Posterior cingulate gyrus (tissue), 11 donors: ENCODE data around the gene COA7.

Experiments
- DNase-seq, 10 donors: peaks; one replicate each; pipeline versions ENCODE4 v3.0.0 to v3.0.0-alpha.2; 2020 to 2021; ENCODE audit warnings: mixed read lengths in 3 of 10
- intact Hi-C: fragments of 100-400 bp; cut with DNase I; formaldehyde crosslinking; loops from one replicate; pipeline ENCODE4 v1.15.1; 2023

Gene COA7

GRCh38 chr1:52706941-52707926 is 9.1 kb upstream of the COA7 start:
- intact Hi-C loops, result no loop called here
- DNase-seq, result no peak

GRCh38 chr1:52706136-52706670 is 8.1 kb upstream of the COA7 start:
- no peak for DNase-seq
- intact Hi-C loops, result no loop called here

DNA sequence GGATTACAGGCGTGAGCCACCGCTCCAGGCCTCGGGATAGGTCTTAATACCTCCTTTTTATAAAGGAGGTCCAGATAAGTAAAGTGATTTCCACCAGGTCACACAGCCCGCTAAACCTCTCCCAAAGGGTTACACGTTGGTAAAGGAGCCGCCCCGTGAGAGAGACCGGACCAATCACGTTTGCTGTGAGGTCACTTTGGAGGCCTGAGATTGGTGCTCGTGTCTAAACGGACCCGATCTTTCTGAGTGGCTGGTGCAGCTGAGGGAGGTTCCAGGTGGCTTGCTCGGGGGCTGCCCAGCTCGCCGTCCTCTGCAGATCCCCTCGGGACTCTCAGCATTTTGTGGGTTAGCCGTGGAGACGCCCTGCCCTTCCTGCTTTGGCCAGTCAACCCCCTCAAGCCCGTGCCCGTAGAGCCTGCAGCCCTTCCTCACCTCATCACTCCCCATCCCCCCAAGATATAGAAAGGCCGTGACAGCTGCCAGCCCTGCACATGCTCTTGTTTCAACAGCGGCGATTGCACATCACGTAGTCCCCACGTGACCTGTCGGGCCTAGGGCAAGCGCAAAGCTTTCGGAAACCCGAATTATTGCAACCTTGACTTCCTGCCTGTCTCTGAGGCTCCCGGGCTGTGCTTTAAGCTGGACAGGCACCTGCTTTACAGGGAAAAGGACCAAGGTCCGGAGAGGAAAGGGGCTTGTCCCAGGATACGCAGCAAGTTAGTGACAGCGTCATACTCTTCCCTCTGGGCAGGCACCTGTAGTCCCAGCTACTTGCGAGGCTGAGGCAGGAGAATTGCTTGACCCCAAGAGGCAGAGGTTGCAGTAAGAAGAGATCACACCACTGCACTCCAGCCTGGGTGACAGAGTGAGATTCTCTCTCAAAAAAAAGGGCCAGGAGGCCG is 5.0 kb upstream of the COA7 start:
- intact Hi-C loops, result no loop called here
- peak; percentile 87 to 99 (median 94) for DNase-seq

GRCh38 chr1:52695627-52696026 is 2.5 kb downstream of the COA7 start:
- no peak for DNase-seq
- intact Hi-C loops, result loop anchor here (10.0 kb wide), 2 partner anchors 331 to 641 kb away; partner anchors contain the start of genes BTF3L4, CC2D1B and TXNDC12

DNA sequence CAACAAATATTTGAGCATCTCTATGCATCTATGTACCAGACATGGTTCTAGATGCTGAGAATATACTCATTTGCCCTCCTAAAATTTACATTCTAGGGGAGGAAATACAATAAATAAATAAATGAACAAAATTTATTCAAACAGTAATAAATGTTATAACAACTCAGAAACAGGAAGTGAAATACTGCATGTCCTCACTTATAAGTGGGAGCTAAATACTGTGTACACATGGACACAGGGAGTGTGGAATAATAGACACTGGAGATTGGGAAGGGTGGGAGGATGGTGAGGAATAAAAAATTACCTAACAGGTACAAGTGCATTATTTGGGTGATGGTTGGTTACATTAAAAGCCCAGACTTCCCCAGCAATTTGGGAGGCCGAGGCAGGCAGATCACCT is 4.3 kb downstream of the COA7 start:
- intact Hi-C loops, result loop anchor here (10.0 kb wide), 2 partner anchors 329 to 639 kb away; partner anchors contain the start of genes BTF3L4, CC2D1B and TXNDC12
- DNase-seq, result no peak

DNA sequence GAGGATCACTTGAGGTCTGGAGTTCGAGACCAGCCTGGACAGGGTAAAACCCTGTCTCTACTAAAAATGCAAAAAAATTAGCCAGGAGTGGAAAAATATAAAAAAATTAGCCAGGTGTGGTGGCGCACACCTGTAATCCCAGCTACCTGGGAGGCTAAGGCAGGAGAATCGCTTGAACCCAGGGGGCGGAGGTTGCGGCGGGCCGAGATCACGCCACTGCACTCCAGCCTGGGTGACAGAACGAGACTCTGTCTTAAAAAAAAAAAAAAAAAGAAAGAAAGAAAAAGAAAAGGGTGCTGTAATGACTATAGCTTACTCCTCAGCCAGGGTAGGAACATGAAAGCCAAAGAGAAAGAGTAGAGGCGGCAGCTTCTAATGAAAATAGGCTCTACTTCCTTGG is 4.8 kb downstream of the COA7 start:
- intact Hi-C loops, result loop anchor here (10.0 kb wide), 2 partner anchors 329 to 639 kb away; partner anchors contain the start of genes BTF3L4, CC2D1B and TXNDC12
- DNase-seq, result peak in 1 of 10 donors; percentile 12

GRCh38 chr1:52692697-52693096 is 5.5 kb downstream of the COA7 start:
- intact Hi-C loops, result loop anchor here (10.0 kb wide), 2 partner anchors 328 to 638 kb away; partner anchors contain the start of genes BTF3L4, CC2D1B and TXNDC12
- DNase-seq, result peak in 1 of 10 donors; percentile 12

- intact Hi-C loops, result loop anchor here (10.0 kb wide), 2 partner anchors 327 to 637 kb away; partner anchors contain the start of genes BTF3L4, CC2D1B and TXNDC12
- DNase-seq, result peak in 1 of 10 donors; percentile 21
Measured at GRCh38 chr1:52691821-52692220, 6.3 kb downstream of the COA7 start.

GRCh38 chr1:52686830-52687229 is 11.3 kb downstream of the COA7 start:
- no peak for DNase-seq
- intact Hi-C loops, result loop anchor here (5.0 kb wide), 1 partner anchor 135 kb away; the partner anchor contains the start of gene TUT4

GRCh38 chr1:52686261-52686751 is 11.8 kb downstream of the COA7 start:
- intact Hi-C loops, result loop anchor here (5.0 kb wide), 1 partner anchor 134 kb away; the partner anchor contains the start of gene TUT4
- DNase-seq, result peak in 8 of 10 donors; percentile 29 to 90 (median 62)

DNA sequence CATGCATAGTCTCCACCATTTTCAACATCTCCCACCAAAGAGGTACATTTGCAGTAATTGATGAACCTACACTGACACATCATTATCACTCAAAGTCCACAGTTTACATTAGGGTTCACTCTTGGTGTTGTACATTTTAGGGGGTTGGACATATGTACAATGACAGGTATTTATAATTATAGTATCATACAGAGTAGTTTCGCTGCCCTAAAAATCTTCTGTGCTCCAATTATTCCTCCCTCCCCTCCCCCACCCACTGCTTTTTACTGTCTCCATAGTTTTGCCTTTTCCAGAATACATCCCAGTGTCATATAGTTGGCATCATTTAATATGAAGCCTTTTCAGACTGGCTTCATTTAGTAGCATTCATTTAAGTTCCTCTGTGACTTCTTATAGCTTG is 13.6 kb downstream of the COA7 start:
- DNase-seq, result no peak
- intact Hi-C loops, result no loop called here

GRCh38 chr1:52683367-52683940 is 14.7 kb downstream of the COA7 start:
- intact Hi-C loops, result no loop called here
- DNase-seq, result no peak

DNA sequence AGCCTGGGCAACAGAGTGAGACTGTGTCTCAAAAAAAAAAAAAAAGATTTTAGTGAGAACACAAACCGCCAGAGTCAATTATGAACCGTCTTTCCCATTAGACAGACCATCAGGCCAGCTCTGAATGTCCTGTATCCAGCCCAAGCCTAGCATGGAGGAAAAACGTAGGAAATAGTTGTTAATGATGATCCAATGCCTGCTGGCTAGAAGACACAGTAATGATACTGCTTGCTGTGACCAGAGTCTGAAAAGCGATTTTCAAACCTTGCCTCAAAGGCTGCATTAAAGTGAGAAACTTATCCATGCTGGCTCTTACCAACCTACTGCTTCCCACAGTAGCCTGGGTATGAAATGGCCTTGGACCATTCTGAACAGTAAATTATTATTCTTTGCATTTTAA is 17.0 kb downstream of the COA7 start:
- intact Hi-C loops, result no loop called here
- DNase-seq, result no peak

GRCh38 chr1:52680353-52680752 is 17.8 kb downstream of the COA7 start:
- no peak for DNase-seq
- intact Hi-C loops, result no loop called here

DNA sequence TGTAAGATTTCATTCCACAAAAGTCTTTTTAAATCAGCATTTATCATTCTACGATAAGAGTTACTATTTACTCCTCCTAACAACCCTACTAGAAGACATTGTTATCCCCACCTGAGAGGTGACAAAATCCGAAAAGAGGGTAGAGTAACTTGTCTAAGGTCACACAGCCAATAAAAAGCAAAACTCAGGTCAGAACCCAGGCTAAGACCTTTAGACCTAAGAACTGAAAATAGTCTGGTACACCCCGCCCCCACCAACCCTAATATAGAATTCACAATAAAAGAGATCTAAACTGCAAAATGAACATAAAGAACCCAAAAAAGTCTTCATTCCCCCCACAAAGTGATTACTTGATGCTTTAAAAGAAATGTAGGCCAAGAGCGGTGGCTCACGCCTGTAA is 18.6 kb downstream of the COA7 start:
- DNase-seq, result no peak
- intact Hi-C loops, result no loop called here

DNA sequence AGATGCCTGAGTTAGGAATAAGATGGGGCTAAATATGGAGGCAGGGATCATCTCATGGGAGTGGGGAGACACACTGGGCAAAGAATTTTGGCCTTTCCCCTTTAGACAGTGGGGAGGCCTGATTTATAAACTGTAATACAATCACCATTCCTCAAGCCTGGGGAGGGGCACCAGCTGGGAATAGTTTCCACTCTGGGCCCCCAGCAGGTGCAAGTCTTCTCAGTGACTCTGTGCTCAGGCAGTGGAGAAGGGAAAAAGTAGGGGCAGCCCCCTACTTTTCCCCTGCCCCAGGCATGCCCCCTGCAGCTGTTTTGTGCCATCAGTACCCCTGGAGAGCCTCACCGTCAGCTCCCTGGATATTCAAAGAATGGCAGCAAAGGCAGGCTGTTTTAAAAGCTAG is 19.1 kb downstream of the COA7 start:
- intact Hi-C loops, result no loop called here

GRCh38 chr1:52677076-52677806 is 20.9 kb downstream of the COA7 start:
- intact Hi-C loops, result no loop called here
- DNase-seq, result no peak

More for the DNA sequence above, 19.1 kb downstream of the COA7 start:
- DNase-seq, result no peak

GRCh38 chr1:52676249-52676903 is 21.8 kb downstream of the COA7 start:
- intact Hi-C loops, result no loop called here

More at GRCh38 chr1:52676249-52676903, 21.8 kb downstream of the COA7 start:
- DNase-seq, result peak in 5 of 10 donors; percentile 16 to 89 (median 23)
